Measurements from ENCODE around the gene AHR.
"Not testable (repeated sequence)": the region's sequence is repeated elsewhere in the genome, so short reads cannot be mapped to it uniquely, and the experiment has no call there.

The AHR gene

DNA sequence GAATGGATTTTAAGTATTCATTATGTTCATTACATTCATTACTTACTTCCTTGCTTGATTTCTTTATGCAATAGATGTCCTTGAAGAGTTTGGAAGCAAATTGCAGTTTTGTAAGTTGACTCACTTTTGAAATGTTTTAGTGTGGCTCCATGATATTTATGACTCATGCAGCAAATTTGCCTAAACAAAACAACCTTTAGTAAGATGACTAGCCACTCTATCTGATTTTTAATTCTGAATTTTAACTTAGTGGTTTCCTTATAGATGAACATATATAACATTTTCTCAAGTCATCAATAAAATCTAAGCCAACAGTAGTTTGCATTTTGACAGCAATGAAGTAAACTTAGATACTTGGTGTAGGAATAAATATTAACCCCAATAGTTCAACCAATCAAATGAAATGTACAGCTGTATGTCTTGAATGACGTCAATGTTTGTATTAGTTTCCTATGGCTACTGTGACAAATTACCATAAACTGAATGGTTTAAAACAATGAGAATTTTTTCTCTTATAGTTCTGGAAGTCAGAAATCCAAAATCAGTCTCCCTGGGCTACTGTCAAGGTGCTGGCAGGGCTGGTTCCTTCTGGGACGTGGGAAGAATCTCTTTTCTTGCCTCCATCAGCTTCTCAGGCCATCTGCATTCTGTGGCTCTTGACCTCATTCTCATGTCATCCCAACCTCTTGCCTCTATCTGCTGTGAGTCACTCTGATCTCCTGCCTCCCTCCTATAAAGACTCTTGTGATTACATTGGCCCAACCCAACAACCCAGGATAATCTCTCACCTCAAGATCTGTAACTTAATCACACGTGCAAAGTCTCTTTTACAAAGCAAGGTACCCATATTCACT is 73.4 kb downstream of the AHR start:
- DNase-seq (ENCODE audit: low read depth in 2 of 2, low spot score in 1 of 2) = no peak

DNA sequence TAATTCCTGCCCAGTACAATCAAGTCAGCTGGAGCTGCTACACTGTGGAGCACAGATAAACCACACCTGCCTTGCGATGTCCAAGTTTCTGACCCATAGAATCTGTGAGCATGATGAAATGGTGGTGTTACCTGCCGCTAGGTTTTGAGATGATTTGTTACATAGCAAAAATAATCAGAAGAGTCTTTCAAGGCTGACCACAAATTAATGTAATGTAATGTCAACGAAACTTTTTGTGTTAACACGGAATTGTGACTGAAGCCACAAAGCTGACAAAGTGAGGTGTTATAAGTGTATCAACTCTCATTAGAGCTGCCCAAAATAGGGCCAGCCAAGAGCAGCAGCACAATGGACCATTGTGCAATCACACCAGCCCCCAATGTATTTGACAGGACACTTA is 75.7 kb downstream of the AHR start:
- DNase-seq (ENCODE audit: low read depth in 2 of 2, low spot score in 1 of 2) = no peak

DNA sequence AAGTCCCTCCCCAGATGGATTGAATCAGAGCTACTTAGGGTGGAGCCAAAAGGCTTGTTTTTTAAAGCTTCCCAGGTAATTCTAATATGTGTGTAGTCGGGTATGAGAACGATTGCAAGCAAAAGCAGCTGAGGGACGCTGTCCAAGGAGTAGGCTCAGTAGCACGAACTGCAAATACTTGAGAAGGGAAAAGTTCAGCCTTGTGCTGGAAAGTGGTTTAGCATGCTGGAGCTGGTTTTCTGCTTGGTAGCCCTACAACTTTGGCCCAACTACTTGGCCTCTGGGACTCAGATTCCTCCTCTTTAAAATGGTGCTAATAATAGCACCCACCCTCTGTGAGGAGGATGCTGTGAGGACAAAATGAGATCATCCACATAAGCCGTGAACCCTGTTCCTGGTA is 76.2 kb downstream of the AHR start:
- DNase-seq (ENCODE audit: low read depth in 2 of 2, low spot score in 1 of 2) = no peak

DNA sequence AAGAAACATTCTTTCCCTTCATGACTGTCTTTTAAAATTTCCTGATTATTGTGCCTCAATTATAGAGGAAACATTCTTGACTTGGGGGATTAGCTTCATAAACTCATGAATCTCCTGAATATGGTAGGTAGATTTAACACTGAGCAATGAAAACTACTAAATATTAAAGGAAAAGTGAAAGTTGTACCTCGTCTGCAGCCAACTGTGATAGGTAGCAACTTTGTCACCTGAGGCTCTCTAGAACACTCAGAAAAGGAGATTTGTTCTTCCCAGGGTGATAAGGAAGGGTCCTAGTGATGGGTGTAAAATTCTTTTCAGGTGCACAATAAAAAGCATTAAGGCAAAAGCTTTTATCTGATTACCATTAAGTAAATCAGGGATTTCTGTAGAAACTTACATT is 78.1 kb downstream of the AHR start:
- DNase-seq (ENCODE audit: low read depth in 2 of 2, low spot score in 1 of 2) = no peak

DNA sequence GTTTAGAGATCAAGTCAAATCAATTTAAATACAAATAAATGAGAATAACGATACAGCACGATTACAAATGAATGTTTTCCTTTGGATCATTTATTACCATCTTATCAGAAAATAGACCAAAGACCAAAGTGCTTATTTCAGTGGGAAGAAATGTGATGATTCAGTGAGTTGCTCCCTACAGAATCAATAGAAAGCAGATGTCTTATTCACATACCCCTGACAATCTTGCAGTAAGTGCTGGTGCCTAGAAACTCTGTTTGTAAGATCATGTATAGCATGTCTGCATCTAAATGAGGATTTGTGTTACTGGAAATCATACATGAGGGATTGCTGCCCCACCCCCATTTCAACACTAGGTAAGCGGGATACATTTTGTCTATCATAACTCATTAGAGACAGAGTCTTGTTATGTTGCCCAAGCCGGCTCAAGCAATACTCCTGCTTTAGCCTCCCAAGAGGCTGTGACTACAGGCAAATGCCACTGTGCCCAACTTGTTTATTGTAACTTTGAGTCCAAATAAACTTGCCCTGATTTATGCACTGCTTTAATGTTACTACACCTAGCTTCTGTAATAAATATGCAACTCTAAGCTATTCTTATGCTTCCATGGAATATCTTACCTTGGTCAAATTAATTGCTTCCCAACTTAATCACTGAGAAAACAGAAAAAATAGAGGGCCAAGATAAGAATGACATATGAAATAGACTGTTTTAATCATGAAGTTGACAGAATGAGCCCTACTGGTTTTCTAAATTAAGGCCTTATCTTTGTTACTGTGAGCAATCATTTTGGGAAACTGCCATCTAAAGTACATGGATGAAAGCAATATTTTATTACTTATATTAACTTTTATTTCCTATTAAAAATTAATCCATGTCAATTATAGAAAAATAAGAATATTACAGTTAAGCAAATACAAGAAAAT is 82.5 kb downstream of the AHR start:
- no peak for DNase-seq (ENCODE audit: low read depth in 2 of 2, low spot score in 1 of 2)

DNA sequence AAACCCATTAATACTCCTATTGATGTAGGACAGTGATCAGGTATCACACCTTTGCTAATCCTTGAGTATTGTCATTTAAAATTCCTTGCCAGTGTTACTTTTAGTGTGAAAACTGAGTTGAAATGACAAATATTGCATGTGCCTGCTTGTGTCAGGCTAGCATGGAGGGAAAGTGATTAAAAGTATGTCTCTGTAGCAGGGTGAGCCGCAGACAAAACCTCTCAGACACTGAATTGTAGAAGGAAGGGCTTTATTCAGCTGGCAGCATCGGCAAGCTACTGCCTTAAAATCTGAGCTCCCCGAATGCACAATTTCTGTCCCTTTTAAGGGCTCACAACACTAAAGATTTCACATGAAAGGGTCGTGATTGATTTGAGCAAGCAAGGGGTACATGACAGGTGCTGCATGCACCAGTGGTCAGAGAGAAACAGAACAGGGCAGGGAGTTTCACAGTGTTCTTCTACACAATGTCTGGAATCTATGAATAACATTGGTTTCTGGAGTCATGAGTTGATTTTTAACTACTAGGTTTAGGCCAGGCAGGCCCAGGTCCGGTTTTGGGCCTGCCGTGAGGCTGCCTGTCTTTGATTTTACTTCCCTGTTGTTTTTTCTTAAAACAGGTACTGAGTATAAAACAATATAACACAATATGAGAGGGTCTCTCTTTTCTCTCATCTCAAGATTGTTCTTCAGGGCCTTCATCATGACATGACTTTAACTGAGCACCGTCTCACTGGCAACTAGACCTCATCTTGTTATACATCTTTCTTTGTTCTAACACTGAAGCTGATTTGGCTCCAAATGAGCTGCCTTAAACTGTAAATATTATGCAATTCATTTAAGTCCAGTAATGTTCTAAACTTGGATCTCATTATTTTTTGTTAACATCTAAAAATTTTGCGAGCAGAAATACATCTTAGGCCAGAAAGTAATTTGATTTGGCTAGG is 84.2 kb downstream of the AHR start:
- DNase-seq (ENCODE audit: low read depth in 2 of 2, low spot score in 1 of 2) = not testable (repeated sequence)

DNA sequence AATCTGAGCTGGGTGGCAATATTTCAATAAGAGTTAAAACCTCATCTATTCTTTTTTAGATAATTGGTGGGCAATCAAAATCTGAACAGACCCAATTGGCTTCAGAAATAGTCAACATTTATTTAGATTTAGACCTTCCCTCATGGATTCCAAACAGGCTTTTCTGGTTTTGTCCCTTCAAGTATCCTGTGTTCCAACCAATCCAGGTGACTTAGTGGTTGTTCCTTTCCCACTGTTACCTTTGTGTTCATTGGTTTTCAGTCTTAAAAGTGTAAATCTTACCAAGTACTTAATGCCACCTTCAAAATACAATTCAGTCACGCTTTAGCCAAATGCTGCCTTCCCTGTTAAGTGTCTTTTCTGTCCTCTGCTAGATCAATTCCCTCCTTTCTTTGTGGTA is 85.9 kb downstream of the AHR start:
- DNase-seq (ENCODE audit: low read depth in 2 of 2, low spot score in 1 of 2) = no peak

DNA sequence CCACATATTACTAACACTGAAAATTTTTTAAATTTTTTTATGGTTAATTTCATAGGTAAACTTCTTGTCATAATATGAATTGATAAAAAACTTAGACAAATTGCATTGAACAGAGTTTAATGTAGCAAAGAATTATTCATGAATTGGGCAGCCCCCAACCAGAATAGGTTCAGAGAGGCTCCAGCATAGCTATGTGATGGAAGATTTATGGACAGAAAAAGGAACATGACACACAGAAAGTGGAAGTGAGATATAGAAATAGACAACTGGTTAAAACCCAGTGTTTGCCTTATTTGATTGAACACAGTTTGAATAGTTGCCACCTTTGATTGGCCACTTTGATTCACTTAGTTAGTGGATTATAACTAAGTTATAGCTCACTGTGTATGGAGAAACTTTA is 87.2 kb downstream of the AHR start:
- DNase-seq (ENCODE audit: low read depth in 2 of 2, low spot score in 1 of 2) = no peak

DNA sequence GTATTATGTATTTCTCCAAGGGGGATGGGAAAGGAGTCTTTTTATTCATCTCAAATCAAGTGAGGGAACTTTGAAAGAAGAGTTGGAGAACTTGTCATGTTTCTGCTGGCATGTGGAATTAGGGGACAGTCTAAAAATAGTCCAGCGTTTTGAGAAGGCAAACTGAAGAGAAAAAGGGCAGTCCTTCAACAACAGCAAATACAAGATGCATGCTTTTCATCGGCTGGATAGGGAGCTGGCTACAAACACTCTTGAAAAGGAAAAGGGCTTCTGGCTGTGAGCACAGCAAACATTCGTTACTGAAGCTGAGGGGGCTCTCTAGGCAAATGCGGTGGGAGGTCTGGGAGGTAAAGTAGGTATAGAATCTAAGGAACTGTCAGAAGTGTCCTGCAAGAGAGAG is 91.9 kb downstream of the AHR start:
- DNase-seq (ENCODE audit: low read depth in 2 of 2, low spot score in 1 of 2) = no peak

DNA sequence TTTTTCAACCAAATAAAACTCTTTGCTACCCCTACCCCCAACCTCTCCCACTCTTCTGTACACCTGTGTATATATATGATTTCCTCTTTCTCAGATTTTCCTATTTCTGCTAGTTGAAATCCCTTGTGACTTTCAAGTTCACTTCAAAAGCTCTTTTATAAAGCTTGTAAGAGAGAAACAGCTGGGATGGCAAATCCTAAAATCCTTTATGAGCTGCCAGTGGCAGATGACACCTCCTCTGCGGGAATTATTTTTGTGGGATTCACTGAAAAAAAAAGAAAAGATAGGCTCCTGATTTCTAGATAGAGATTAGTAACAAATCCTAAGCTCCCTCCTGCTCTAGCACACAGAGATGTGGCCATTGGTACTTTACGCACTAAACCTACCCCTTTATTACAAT is 92.9 kb downstream of the AHR start:
- DNase-seq (ENCODE audit: low read depth in 2 of 2, low spot score in 1 of 2) = no peak

DNA sequence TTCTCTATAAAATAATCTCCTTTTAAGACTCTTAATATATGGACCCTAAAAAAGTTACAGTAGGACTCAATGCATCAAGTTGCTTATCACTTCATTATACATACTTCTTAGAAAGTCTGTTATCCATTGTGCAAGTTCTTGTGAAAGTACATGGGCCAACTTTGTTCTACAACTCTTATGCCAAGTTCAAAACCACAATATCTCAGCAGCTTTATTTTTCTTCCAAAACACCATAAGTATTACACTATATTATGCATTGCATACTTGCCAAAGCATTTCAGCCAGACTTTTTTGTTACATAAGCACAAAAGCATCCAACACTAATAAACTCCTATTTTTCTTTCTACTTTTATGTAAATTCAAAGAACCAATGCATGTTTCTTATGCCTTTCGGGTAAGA is 94.4 kb downstream of the AHR start:
- no peak for DNase-seq (ENCODE audit: low read depth in 2 of 2, low spot score in 1 of 2)

DNA sequence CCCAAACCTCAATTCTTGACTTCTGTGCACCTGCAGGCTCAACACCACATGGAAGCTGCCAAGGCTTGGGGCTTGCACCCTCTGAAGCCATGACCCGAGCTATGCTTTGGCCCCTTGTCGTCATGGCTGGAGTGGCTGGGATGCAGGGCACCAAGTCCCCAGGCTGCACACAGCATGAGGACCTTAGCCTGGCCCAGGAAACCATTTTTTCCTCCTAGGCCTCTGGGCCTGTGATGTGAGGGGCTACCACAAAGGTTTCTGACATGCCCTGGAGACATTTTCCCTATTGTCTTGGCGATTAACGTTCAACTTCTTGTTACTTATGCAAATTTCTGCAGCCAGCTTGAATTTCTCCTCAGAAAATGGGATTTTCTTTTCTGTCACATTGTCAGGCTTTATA is 96.1 kb downstream of the AHR start:
- DNase-seq (ENCODE audit: low read depth in 2 of 2, low spot score in 1 of 2) = not testable (repeated sequence)

Data from stimulated activated CD8-positive, alpha-beta memory T cell treated with anti-CD3 and anti-CD28 coated beads, Interleukin-4, amount 100 ng/mL, for 1 hour (primary cell).